LNCaP clone FGC (cell line): ENCODE results near the gene RHOT2.

Experiments used
- DNase-seq: peaks from one replicate; pipeline ENCODE4 v3.0.0-alpha.2; 2011; ENCODE audit warnings: low read depth
- H3K4me3 ChIP-seq: 2 replicates; pipeline ENCODE4 v1.5.1; 2011; ENCODE audit warnings: mild to moderate bottlenecking, low read depth, low read length, control low read depth
- CTCF ChIP-seq: IDR thresholded peaks from 2 replicates; pipeline ENCODE4 v1.5.1; 2012; ENCODE audit warnings: mild to moderate bottlenecking; ENCODE audit not compliant: control insufficient read depth, insufficient read depth; ENCODE audit errors: extremely low read depth

The RHOT2 gene

GRCh38 chr16:695355-696089 is 27.6 kb downstream of the RHOT2 start:
- H3K4me3 ChIP-seq = peak overlapping the region; percentile 56
- no peak for TF ChIP-seq CTCF
- peak; percentile 66 for DNase-seq

- no peak overlapping the region for H3K4me3 ChIP-seq
- no peak for DNase-seq
- TF ChIP-seq CTCF = no peak
These were observed 31.2 kb downstream of the RHOT2 start for GRCh38 chr16:698911-699671.

- H3K4me3 ChIP-seq = no peak overlapping the region
- TF ChIP-seq CTCF = no peak
- DNase-seq = no peak
These were observed 33.0 kb downstream of the RHOT2 start for GRCh38 chr16:700684-701584.

- DNase-seq = no peak
- no peak overlapping the region for H3K4me3 ChIP-seq
- no peak for TF ChIP-seq CTCF
These were observed 34.4 kb downstream of the RHOT2 start for GRCh38 chr16:702341-702740.

- TF ChIP-seq CTCF = no peak
- DNase-seq = no peak
- no peak overlapping the region for H3K4me3 ChIP-seq
These were observed 35.5 kb downstream of the RHOT2 start for GRCh38 chr16:703406-703805.

- no peak overlapping the region for H3K4me3 ChIP-seq
- no peak for TF ChIP-seq CTCF
- no peak for DNase-seq
These were observed 36.1 kb downstream of the RHOT2 start for GRCh38 chr16:704047-704446.
